Right cardiac atrium (tissue), 5 donors: Measurements from ENCODE around the gene CEND1. TPM values are rescaled to one million over a fixed set of nuclear protein-coding genes. Genes with fewer than 3 reads are reported as not detected.
"Not testable (repeated sequence)": the region's sequence is repeated elsewhere in the genome, so short reads cannot be mapped to it uniquely, and the experiment has no call there.

Source experiments
- ATAC-seq, 2 donors: fragments of 200-7000 bp; cut with Tn5 transposase; one replicate each; pipeline versions ENCODE4 v1.8.0 to v1.9.1; 2020; ENCODE audit warnings: moderate library complexity in 2 of 2, mild to moderate bottlenecking in 1 of 2
- DNase-seq, 3 donors: peaks; one replicate each; pipeline ENCODE4 v3.0.0-alpha.2; 2020
- H3K27ac ChIP-seq: one replicate; pipeline ENCODE4 v1.5.1; 2013; ENCODE audit warnings: mild to moderate bottlenecking, low read length, control low read depth, moderate library complexity
- H3K27me3 ChIP-seq: one replicate; pipeline ENCODE4 v1.6.1; 2013; ENCODE audit not compliant: control insufficient read depth, insufficient read depth
- H3K4me1 ChIP-seq: one replicate; pipeline ENCODE4 v1.6.1; 2013; ENCODE audit warnings: low read length; ENCODE audit not compliant: control insufficient read depth, insufficient read depth
- H3K4me3 ChIP-seq: one replicate; pipeline ENCODE4 v1.5.1; 2013; ENCODE audit warnings: low read length, control low read depth
- H3K9me3 ChIP-seq: one replicate; pipeline ENCODE4 v1.6.1; 2013; ENCODE audit warnings: low read length; ENCODE audit not compliant: control insufficient read depth
- WGBS: extraction: QIAGEN DNeasy Blood & Tissue Kit; methylation state at CpG from one replicate; pipeline ENCODE4 v1.1.7; 2013; 5-methylcytosine and 5-hydroxymethylcytosine counted together
- intact Hi-C, 4 donors: fragments of 100-400 bp; cut with DNase I; formaldehyde crosslinking; loops; one replicate each; pipeline versions ENCODE4 v1.11.0 to v1.14.0; 2022 to 2023
- polyA plus RNA-seq: library from polyadenylated mRNA; stranded (reverse); fragments of 200-250 nt; gene quantifications from one replicate; pipeline ENCODE4 v1.2.3, GENCODE V29; 2013
- total RNA-seq, 4 donors: library from RNA; stranded (reverse); fragmentation: NEBNext Ultra II Directional; extraction: Animal tissue kit (Norgen Biotek cat#: 25700); gene quantifications; one replicate each; pipeline ENCODE4 v1.2.1, GENCODE V29; 2021
- donor health status: healthy with polysubstance abuse.
- donor health status: DM: no; HTN: yes; CAD: no.
- donor health status: DM: no; HTN: no; CAD: no.
- donor health status: DM: no; HTN: yes; CAD: no; lungs with severe emphysema.
- donor health status: DM: yes; HTN: yes; CAD: no.

Gene CEND1
- total and polyA plus RNA-seq, 5 donors: 0.15 to 0.59 (median 0.33) TPM; not detected in 1

GRCh38 chr11:746289-747157, 43.4 kb downstream of the CEND1 start:
- H3K27ac ChIP-seq: peak overlapping the region; percentile 37
- ATAC-seq (peak; percentile 47 to 55), DNase-seq (peak in 2 of 3 donors; percentile 31 to 62)
- intact Hi-C loops: no loop called here
- no peaks in the 10 kb centered on the region for H3K4me1 ChIP-seq
- H3K4me3 ChIP-seq: peak overlapping the region; percentile 95
- no peaks in the 10 kb centered on the region for H3K9me3 ChIP-seq
- 23% methylated on average over 46 of the region's 46 CpGs for WGBS
- no peaks in the 10 kb centered on the region for H3K27me3 ChIP-seq

DNA sequence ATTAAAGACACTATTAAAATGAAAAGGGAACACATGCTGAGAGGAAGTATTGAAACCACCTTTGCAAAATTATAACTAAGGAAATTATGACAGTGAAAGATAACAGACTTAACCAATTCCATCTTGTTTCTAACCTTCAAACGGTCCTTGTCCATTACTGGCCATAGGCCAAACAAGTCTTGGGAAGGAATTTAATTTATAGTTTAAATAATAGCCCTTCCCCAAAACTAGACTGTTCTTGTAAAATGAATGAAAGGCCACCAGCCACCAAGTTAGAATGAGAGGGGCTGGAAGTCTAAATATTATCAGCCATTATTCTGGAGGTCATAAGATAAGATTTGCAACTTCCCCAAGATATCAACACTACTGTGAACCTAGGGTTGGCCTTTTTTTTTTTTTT, 44.5 kb downstream of the CEND1 start:
- H3K4me3 ChIP-seq: no peak overlapping the region
- H3K9me3 ChIP-seq: no peaks in the 10 kb centered on the region
- no peak for DNase-seq
- no peak overlapping the region for H3K27ac ChIP-seq
- no peak for ATAC-seq
- 33% methylated on average over 1 of the region's 1 CpG for WGBS
- H3K27me3 ChIP-seq: no peaks in the 10 kb centered on the region
- intact Hi-C loops: no loop called here
- no peaks in the 10 kb centered on the region for H3K4me1 ChIP-seq

DNA sequence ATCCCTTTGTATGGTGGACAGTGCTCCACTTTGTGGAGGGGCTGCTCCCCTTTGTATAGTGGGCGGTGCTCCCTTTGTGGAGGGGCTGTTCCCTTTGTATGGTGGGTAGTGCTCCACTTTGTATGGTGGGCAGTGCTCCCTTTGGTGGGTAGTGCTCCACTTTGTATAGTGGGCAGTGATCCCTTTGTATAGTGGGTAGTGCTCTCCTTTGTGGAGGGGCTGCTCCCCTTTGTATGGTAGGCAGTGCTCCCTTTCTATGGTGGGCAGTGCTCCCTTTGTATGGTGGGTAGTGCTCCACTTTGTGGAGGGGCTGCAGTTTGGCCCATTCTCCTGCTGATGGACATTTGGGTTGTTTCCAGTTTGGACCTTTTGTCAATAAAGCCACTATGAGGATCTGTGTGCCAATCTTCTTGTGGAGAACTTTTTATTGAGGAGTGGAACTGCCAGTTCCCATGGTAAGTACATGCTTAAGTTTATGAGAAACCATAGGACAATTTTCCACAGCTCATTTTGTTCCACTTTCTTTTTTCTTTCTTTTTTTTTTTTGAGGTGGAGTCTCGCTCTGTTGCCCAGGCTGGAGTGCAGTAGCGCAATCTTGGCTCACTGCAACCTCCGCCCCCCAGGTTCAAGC, 47.2 kb downstream of the CEND1 start:
- no peak for ATAC-seq
- H3K27me3 ChIP-seq: no peaks in the 10 kb centered on the region
- 98% methylated on average over 4 of the region's 4 CpGs for WGBS
- intact Hi-C loops: no loop called here
- H3K4me3 ChIP-seq: no peak overlapping the region
- no peak for DNase-seq
- H3K9me3 ChIP-seq: no peaks in the 10 kb centered on the region
- H3K27ac ChIP-seq: no peak overlapping the region
- no peaks in the 10 kb centered on the region for H3K4me1 ChIP-seq

- H3K4me3 ChIP-seq: no peak overlapping the region
- no peak for DNase-seq
- H3K27me3 ChIP-seq: no peaks in the 10 kb centered on the region
- no peaks in the 10 kb centered on the region for H3K9me3 ChIP-seq
- WGBS: 79% methylated on average over 3 of the region's 3 CpGs
- H3K27ac ChIP-seq: no peak overlapping the region
- no peaks in the 10 kb centered on the region for H3K4me1 ChIP-seq
- intact Hi-C loops: no loop called here
- no peak for ATAC-seq
These were observed 47.7 kb downstream of the CEND1 start for GRCh38 chr11:742156-742546.

- ATAC-seq (peak in 1 of 2 donors; percentile 55), DNase-seq (peak in 1 of 3 donors; percentile 6)
- intact Hi-C loops, H3K9me3 ChIP-seq, H3K27me3 ChIP-seq, H3K4me3 ChIP-seq, H3K4me1 ChIP-seq, H3K27ac ChIP-seq: not testable (repeated sequence)
- WGBS: 45% methylated on average over 10 of the region's 10 CpGs
These were observed 52.0 kb downstream of the CEND1 start for GRCh38 chr11:737899-738298.

- 47% methylated on average over 11 of the region's 11 CpGs for WGBS
- intact Hi-C loops: no loop called here
- DNase-seq (peak in 1 of 3 donors; percentile 9), ATAC-seq (peak in 1 of 2 donors; percentile 26)
- Histone ChIP-seq H3K4me1 (no peaks in the 10 kb centered on the region), H3K9me3 (no peaks in the 10 kb centered on the region), H3K27me3 (no peaks in the 10 kb centered on the region), H3K4me3 (no peak overlapping the region), H3K27ac (no peak overlapping the region)
These were observed 52.5 kb downstream of the CEND1 start for GRCh38 chr11:737366-737765.

Other genes with a start within 250 kb of the CEND1 start
- 1 to 10 TPM in 2 of 4 donors, under 1 TPM in 2; 0.65 to 1.4 (median 0.83) TPM for gene LMNTD2, start 229.4 kb downstream of the CEND1 start, total RNA-seq
- gene LMNTD2, start 229.4 kb downstream of the CEND1 start, polyA plus RNA-seq: 0.50 TPM
- gene RASSF7, start 229.1 kb downstream of the CEND1 start, total RNA-seq: 1 to 10 TPM; 2.5 to 6.3 (median 3.5) TPM
- gene RASSF7, start 229.1 kb downstream of the CEND1 start, polyA plus RNA-seq: 5.3 TPM
- 10 to 100 TPM; 18.2 to 20.8 (median 20.1) TPM for gene PHRF1, start 213.6 kb downstream of the CEND1 start, total RNA-seq
- 17.0 TPM for gene PHRF1, start 213.6 kb downstream of the CEND1 start, polyA plus RNA-seq
- gene IRF7, start 174.1 kb downstream of the CEND1 start, total RNA-seq: 10 to 100 TPM in 3 of 4 donors, 1 to 10 TPM in 1; 9.4 to 19.2 (median 13.5) TPM
- gene IRF7, start 174.1 kb downstream of the CEND1 start, polyA plus RNA-seq: 14.8 TPM
- not detected for gene CDHR5, start 165.1 kb downstream of the CEND1 start, total RNA-seq
- 0.02 TPM for gene CDHR5, start 165.1 kb downstream of the CEND1 start, polyA plus RNA-seq
- 1 to 10 TPM in 2 of 4 donors, under 1 TPM in 1, not detected in 1; 0.79 to 1.2 (median 1.1) TPM for gene SCT, start 162.9 kb downstream of the CEND1 start, total RNA-seq
- not detected for gene SCT, start 162.9 kb downstream of the CEND1 start, polyA plus RNA-seq
- 1 to 10 TPM in 1 of 4 donors, under 1 TPM in 2, not detected in 1; 0.26 to 1.0 (median 0.29) TPM for gene DRD4, start 152.8 kb downstream of the CEND1 start, total RNA-seq
- gene DRD4, start 152.8 kb downstream of the CEND1 start, polyA plus RNA-seq: 0.14 TPM
- gene DEAF1, start 94.9 kb downstream of the CEND1 start, total RNA-seq: 10 to 100 TPM; 18.2 to 25.2 (median 22.6) TPM
- gene DEAF1, start 94.9 kb downstream of the CEND1 start, polyA plus RNA-seq: 17.5 TPM
- gene TMEM80, start 94.3 kb downstream of the CEND1 start, total RNA-seq: 10 to 100 TPM; 12.6 to 16.4 (median 14.3) TPM
- 17.6 TPM for gene TMEM80, start 94.3 kb downstream of the CEND1 start, polyA plus RNA-seq
- 1 to 10 TPM; 5.5 to 8.2 (median 6.3) TPM for gene EPS8L2, start 83.9 kb downstream of the CEND1 start, total RNA-seq
- gene EPS8L2, start 83.9 kb downstream of the CEND1 start, polyA plus RNA-seq: 3.1 TPM
- gene TALDO1, start 42.6 kb downstream of the CEND1 start, total RNA-seq: 10 to 100 TPM; 84.7 to 99.9 (median 94.9) TPM
- gene TALDO1, start 42.6 kb downstream of the CEND1 start, polyA plus RNA-seq: 82.3 TPM
- 10 to 100 TPM; 30.0 to 34.5 (median 30.8) TPM for gene GATD1, start 12.6 kb downstream of the CEND1 start, total RNA-seq
- 26.7 TPM for gene GATD1, start 12.6 kb downstream of the CEND1 start, polyA plus RNA-seq
- 1 to 10 TPM; 3.8 to 9.0 (median 6.5) TPM for gene SLC25A22, start 8.2 kb upstream of the CEND1 start, total RNA-seq
- gene SLC25A22, start 8.2 kb upstream of the CEND1 start, polyA plus RNA-seq: 4.1 TPM
- 1 to 10 TPM; 5.6 to 9.6 (median 8.9) TPM for gene PIDD1, start 15.1 kb upstream of the CEND1 start, total RNA-seq
- gene PIDD1, start 15.1 kb upstream of the CEND1 start, polyA plus RNA-seq: 10.4 TPM
- gene RPLP2, start 19.9 kb upstream of the CEND1 start, total RNA-seq: 1,000 to 10,000 TPM in 3 of 4 donors, 100 to 1,000 TPM in 1; 949 to 1,291 (median 1,094) TPM
- 859 TPM for gene RPLP2, start 19.9 kb upstream of the CEND1 start, polyA plus RNA-seq
- gene PNPLA2, start 28.8 kb upstream of the CEND1 start, total RNA-seq: 100 to 1,000 TPM; 145 to 193 (median 177) TPM
- gene PNPLA2, start 28.8 kb upstream of the CEND1 start, polyA plus RNA-seq: 147 TPM
- 10 to 100 TPM; 18.9 to 26.4 (median 21.0) TPM for gene CRACR2B, start 37.8 kb upstream of the CEND1 start, total RNA-seq
- gene CRACR2B, start 37.8 kb upstream of the CEND1 start, polyA plus RNA-seq: 42.6 TPM
- 100 to 1,000 TPM; 406 to 517 (median 443) TPM for gene CD151, start 42.9 kb upstream of the CEND1 start, total RNA-seq
- 671 TPM for gene CD151, start 42.9 kb upstream of the CEND1 start, polyA plus RNA-seq
- 100 to 1,000 TPM; 147 to 223 (median 191) TPM for gene POLR2L, start 52.4 kb upstream of the CEND1 start, total RNA-seq
- gene POLR2L, start 52.4 kb upstream of the CEND1 start, polyA plus RNA-seq: 278 TPM
- gene TSPAN4, start 52.8 kb upstream of the CEND1 start, total RNA-seq: 10 to 100 TPM; 36.6 to 45.1 (median 40.4) TPM
- gene TSPAN4, start 52.8 kb upstream of the CEND1 start, polyA plus RNA-seq: 41.3 TPM
- 10 to 100 TPM; 60.1 to 70.5 (median 65.8) TPM for gene CHID1, start 120.7 kb upstream of the CEND1 start, total RNA-seq
- 48.9 TPM for gene CHID1, start 120.7 kb upstream of the CEND1 start, polyA plus RNA-seq
- 10 to 100 TPM; 45.8 to 55.0 (median 51.9) TPM for gene AP2A2, start 135.8 kb upstream of the CEND1 start, total RNA-seq
- 22.4 TPM for gene AP2A2, start 135.8 kb upstream of the CEND1 start, polyA plus RNA-seq
- gene MUC6, start 246.6 kb upstream of the CEND1 start, total RNA-seq: not detected
- 0.05 TPM for gene MUC6, start 246.6 kb upstream of the CEND1 start, polyA plus RNA-seq